Neutrophil (primary cell): ENCODE measurements around the gene TELO2.

Experiments
- H3K27ac ChIP-seq: fragments of 200-600 bp; sonication (generic); 2 replicates; pipeline ENCODE4 v1.5.1; 2016; ENCODE audit warnings: mild to moderate bottlenecking, moderate library complexity
- H3K27me3 ChIP-seq: fragments of 200-600 bp; sonication (generic); 2 replicates; pipeline ENCODE4 v1.6.0; 2016; ENCODE audit warnings: mild to moderate bottlenecking
- H3K36me3 ChIP-seq: fragments of 200-600 bp; sonication (generic); 2 replicates; pipeline ENCODE4 v1.5.1; 2017
- H3K4me1 ChIP-seq, 2 experiments: fragments of 200-600 bp in 1 of 2; sonication (generic) in 1 of 2; 1 replicate in 1 of 2; 2 replicates in 1 of 2; pipeline versions ENCODE4 v1.5.1 to v1.6.1; 2013 to 2016; ENCODE audit warnings: low read depth in 1 of 2, low read length in 1 of 2, mild to moderate bottlenecking in 1 of 2, moderate library complexity in 1 of 2; ENCODE audit not compliant: control insufficient read depth in 1 of 2, insufficient read depth in 1 of 2
- H3K4me3 ChIP-seq, 2 experiments: fragments of 200-600 bp in 1 of 2; sonication (generic) in 1 of 2; 1 replicate in 1 of 2; 2 replicates in 1 of 2; pipeline ENCODE4 v1.5.1; 2013 to 2016; ENCODE audit warnings: low read depth in 1 of 2, low read length in 1 of 2, mild to moderate bottlenecking in 1 of 2, moderate library complexity in 1 of 2
- H3K9me3 ChIP-seq: fragments of 200-600 bp; sonication (generic); 2 replicates; pipeline ENCODE4 v1.5.1; 2016
- CTCF ChIP-seq: fragments of 200-600 bp; sonication (generic); IDR thresholded peaks from 2 replicates; pipeline ENCODE4 v1.5.1; 2016; ENCODE audit warnings: antibody characterized with exemption

Gene TELO2

GRCh38 chr16:1542166-1542500 lies 49.0 kb downstream of the TELO2 start:
- H3K9me3 ChIP-seq: no peaks in the 10 kb centered on the region
- H3K27ac ChIP-seq: no peak overlapping the region
- no peaks in the 10 kb centered on the region for H3K36me3 ChIP-seq
- H3K4me1 ChIP-seq: peaks cover 17 to 22% of the 10 kb centered on the region in 2 experiments
- TF ChIP-seq CTCF: no peak
- H3K4me3 ChIP-seq: no peak overlapping the region
- H3K27me3 ChIP-seq: peaks cover 12% of the 10 kb centered on the region

DNA sequence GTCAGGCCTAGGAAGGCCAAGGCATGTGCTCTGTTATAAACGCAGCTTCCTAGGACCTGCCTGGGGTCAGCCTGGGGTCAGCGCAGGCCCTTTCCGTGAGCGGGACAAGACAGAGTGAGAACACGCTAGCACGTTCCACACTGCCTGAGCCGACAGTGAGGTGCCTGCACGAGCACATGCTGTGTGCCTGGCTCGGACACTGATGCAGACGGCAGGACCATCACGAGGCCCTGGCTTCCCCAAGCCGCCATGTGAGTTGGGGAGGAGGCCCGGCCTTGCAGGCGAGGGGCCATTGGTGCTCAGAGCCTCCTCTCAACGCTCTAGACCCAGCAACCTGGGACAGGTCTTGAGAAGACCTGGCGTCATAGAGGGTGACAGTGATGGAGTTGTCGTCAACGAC lies 49.4 kb downstream of the TELO2 start:
- Histone ChIP-seq H3K4me1 (peaks cover 17 to 22% of the 10 kb centered on the region in 2 experiments), H3K27ac (no peak overlapping the region), H3K36me3 (no peaks in the 10 kb centered on the region), H3K9me3 (no peaks in the 10 kb centered on the region), H3K27me3 (peaks cover 8% of the 10 kb centered on the region), H3K4me3 (no peak overlapping the region)
- no peak for TF ChIP-seq CTCF

- H3K4me3 ChIP-seq: peak overlapping the region; percentile 39 to 42
- peaks cover 17 to 22% of the 10 kb centered on the region in 2 experiments for H3K4me1 ChIP-seq
- peak overlapping the region; percentile 75 for H3K27ac ChIP-seq
- H3K9me3 ChIP-seq: no peaks in the 10 kb centered on the region
- peaks cover under 1% of the 10 kb centered on the region for H3K27me3 ChIP-seq
- H3K36me3 ChIP-seq: no peaks in the 10 kb centered on the region
- TF ChIP-seq CTCF: no peak
These were observed 50.1 kb downstream of the TELO2 start for GRCh38 chr16:1543085-1543896.

GRCh38 chr16:1545044-1546040 lies 52.2 kb downstream of the TELO2 start:
- H3K4me1 ChIP-seq: peaks cover 17 to 22% of the 10 kb centered on the region in 2 experiments
- no peaks in the 10 kb centered on the region for H3K9me3 ChIP-seq
- no peak for TF ChIP-seq CTCF
- no peak overlapping the region for H3K27ac ChIP-seq
- H3K36me3 ChIP-seq: no peaks in the 10 kb centered on the region
- H3K27me3 ChIP-seq: no peaks in the 10 kb centered on the region
- no peak overlapping the region for H3K4me3 ChIP-seq

DNA sequence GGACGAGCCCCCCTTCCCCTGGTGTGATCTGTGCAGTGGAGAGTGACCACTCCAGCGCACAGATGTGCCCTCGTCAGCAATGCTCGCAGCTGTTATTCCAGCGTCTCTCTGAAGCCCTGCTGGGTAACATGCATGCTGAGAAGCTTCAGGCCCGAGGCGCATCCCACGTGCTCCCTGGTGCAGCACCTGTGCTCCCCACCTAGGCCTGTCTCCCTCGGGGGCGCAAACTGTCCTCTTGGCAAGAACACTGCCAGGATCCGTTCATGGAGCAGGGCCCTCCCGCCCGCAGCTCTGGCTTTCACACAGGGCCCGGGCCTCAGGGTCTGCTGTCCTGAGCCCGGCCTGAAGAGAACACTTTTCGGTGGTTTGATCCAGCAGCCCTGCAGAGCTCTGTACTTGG lies 53.3 kb downstream of the TELO2 start:
- Histone ChIP-seq H3K9me3 (no peaks in the 10 kb centered on the region), H3K4me3 (no peak overlapping the region), H3K27me3 (no peaks in the 10 kb centered on the region), H3K36me3 (no peaks in the 10 kb centered on the region), H3K4me1 (peaks cover 17 to 22% of the 10 kb centered on the region in 2 experiments), H3K27ac (no peak overlapping the region)
- no peak for TF ChIP-seq CTCF
